PC-9 (cell line): ENCODE data around the gene STK32B. TPM values are rescaled to one million over a fixed set of nuclear protein-coding genes. Genes with fewer than 3 reads are reported as not detected.
"Not testable (repeated sequence)": the region's sequence is repeated elsewhere in the genome, so short reads cannot be mapped to it uniquely, and the experiment has no call there.

ENCODE experiments used
- BruUV-seq: library from RNA; stranded (reverse); fragments of 400-500 nt; replicated peaks from 2 replicates; lab custom pipeline; 2021; lab: Mats Ljungman, UMichigan
- CTCF ChIA-PET: fragments of 300-600 bp; sonication (Branson Sonifier 250); formaldehyde crosslinking; loops from one replicate; lab custom pipeline; 2022; ENCODE audit warnings: antibody characterized with exemption; lab: Charles Lee
- POLR2A ChIA-PET: fragments of 300-600 bp; sonication (Branson Sonifier 250); formaldehyde crosslinking; loops from one replicate; lab custom pipeline; 2022; ENCODE audit warnings: antibody characterized with exemption; ENCODE audit not compliant: unreplicated experiment; lab: Charles Lee
- DNase-seq, 2 experiments: peaks; one replicate each; pipeline versions ENCODE4 v3.0.0 to v3.0.0-alpha.2; 2015 to 2022; ENCODE audit warnings: mixed read lengths in 1 of 2
- H2AFZ ChIP-seq: fragments of 200-600 bp; sonication (generic); 2 replicates; pipeline ENCODE4 v1.8.1; 2017; ENCODE audit warnings: antibody characterized with exemption
- H3F3A ChIP-seq: fragments of 200-600 bp; sonication (generic); 2 replicates; pipeline ENCODE4 v1.8.1; 2017; ENCODE audit warnings: antibody characterized with exemption, mild to moderate bottlenecking, low read depth; ENCODE audit not compliant: insufficient read depth
- H3K27ac ChIP-seq: fragments of 200-600 bp; sonication (generic); 2 replicates; pipeline ENCODE4 v1.6.1; 2016; ENCODE audit warnings: mixed run types
- H3K27me3 ChIP-seq: fragments of 200-600 bp; sonication (generic); 2 replicates; pipeline ENCODE4 v1.6.1; 2016; ENCODE audit warnings: low read depth, mixed run types; ENCODE audit not compliant: insufficient read depth
- H3K36me3 ChIP-seq: fragments of 200-600 bp; sonication (generic); 2 replicates; pipeline ENCODE4 v1.6.1; 2016; ENCODE audit warnings: low read depth, mixed run types
- H3K4me1 ChIP-seq: fragments of 200-600 bp; sonication (generic); replicated peaks from 2 replicates; pipeline ENCODE4 v1.6.1; 2016; ENCODE audit warnings: mixed run types; ENCODE audit not compliant: insufficient read depth
- H3K4me2 ChIP-seq: fragments of 200-600 bp; sonication (generic); 2 replicates; pipeline ENCODE4 v1.6.1; 2017; ENCODE audit warnings: mixed run types
- H3K4me3 ChIP-seq: fragments of 200-600 bp; sonication (generic); 2 replicates; pipeline ENCODE4 v1.6.1; 2016; ENCODE audit warnings: mixed run types
- H3K79me2 ChIP-seq: fragments of 200-600 bp; sonication (generic); 2 replicates; pipeline ENCODE4 v1.6.1; 2017; ENCODE audit warnings: low read depth, mixed run types
- H3K9me2 ChIP-seq: fragments of 200-600 bp; sonication (generic); 2 replicates; pipeline ENCODE4 v1.8.1; 2017; ENCODE audit warnings: mild to moderate bottlenecking; ENCODE audit not compliant: insufficient read depth
- H3K9me3 ChIP-seq: fragments of 200-600 bp; sonication (generic); 2 replicates; pipeline ENCODE4 v1.8.1; 2016; ENCODE audit warnings: low read depth; ENCODE audit not compliant: insufficient read depth
- H4K20me1 ChIP-seq: fragments of 200-600 bp; sonication (generic); 2 replicates; pipeline ENCODE4 v1.8.1; 2017; ENCODE audit not compliant: insufficient read depth
- CTCF ChIP-seq: fragments of 200-600 bp; sonication (generic); conservative IDR thresholded peaks from 2 replicates; pipeline ENCODE4 v1.6.1; 2017; ENCODE audit warnings: mixed run types, antibody characterized with exemption, mild to moderate bottlenecking, moderate library complexity
- EZH2 ChIP-seq: fragments of 200-600 bp; sonication (generic); IDR thresholded peaks from 2 replicates; pipeline ENCODE4 v1.8.0; 2017; ENCODE audit warnings: antibody characterized with exemption, low read depth
- intact Hi-C: fragments of 100-400 bp; cut with micrococcal nuclease; formaldehyde crosslinking; loops from one replicate; pipeline ENCODE4 v1.10.0; 2022; ENCODE audit not compliant: unreplicated experiment
- total RNA-seq: library from RNA; stranded (reverse); gene quantifications from 2 replicates; pipeline ENCODE4 v1.2.3, GENCODE V29; 2021

The STK32B gene
- total RNA-seq, 1 experiment from 2014 or later = not detected

- DNase-seq = no peak
- no peaks in the 10 kb centered on the region for H3K4me1 ChIP-seq
- H4K20me1 ChIP-seq = no peaks in the 10 kb centered on the region
- H3K79me2 ChIP-seq = no peaks in the 10 kb centered on the region
- TF ChIP-seq EZH2 (no peak), CTCF (no peak)
- H3K4me3 ChIP-seq = no peak overlapping the region
- H3K27me3 ChIP-seq = 0 out of 2 replicates have a peak, but pooled peaks cover 3% of the 10 kb centered on the region
- no peaks in the 10 kb centered on the region for H3K9me3 ChIP-seq
- intact Hi-C loops = no loop called here
- no peaks in the 10 kb centered on the region for H3K9me2 ChIP-seq
- no peak overlapping the region for H3K27ac ChIP-seq
- H2AFZ ChIP-seq = no peak overlapping the region
- H3K36me3 ChIP-seq = no peaks in the 10 kb centered on the region
- H3K4me2 ChIP-seq = no peak overlapping the region
- no TSS peak for BruUV-seq
- ChIA-PET CTCF (no interaction called here), POLR2A (no interaction called here)
- no peaks in the 10 kb centered on the region for H3F3A ChIP-seq
Measured at GRCh38 chr4:5284517-5284916, 233.2 kb downstream of the STK32B start.

- CTCF ChIA-PET = no interaction called here
- POLR2A ChIA-PET = no interaction called here
- no TSS peak for BruUV-seq
Measured at GRCh38 chr4:5292101-5292500, 240.8 kb downstream of the STK32B start.

GRCh38 chr4:5298000-5298787 is 246.9 kb downstream of the STK32B start:
- H3K27ac ChIP-seq, H3K9me2 ChIP-seq, H3K79me2 ChIP-seq, POLR2A ChIA-PET, H3F3A ChIP-seq, H3K4me2 ChIP-seq, DNase-seq, intact Hi-C loops, BruUV-seq, H3K9me3 ChIP-seq, H3K4me1 ChIP-seq, CTCF ChIA-PET, H3K36me3 ChIP-seq, H2AFZ ChIP-seq, H3K4me3 ChIP-seq, H4K20me1 ChIP-seq, H3K27me3 ChIP-seq: not testable (repeated sequence)

More at GRCh38 chr4:5292101-5292500, 240.8 kb downstream of the STK32B start:
- Histone ChIP-seq H3K36me3 (no peaks in the 10 kb centered on the region), H3K4me2 (no peak overlapping the region), H3K27me3 (no peaks in the 10 kb centered on the region), H2AFZ (no peak overlapping the region), H3K27ac (no peak overlapping the region), H3K4me1 (no peaks in the 10 kb centered on the region), H3K9me2 (no peaks in the 10 kb centered on the region), H3K79me2 (no peaks in the 10 kb centered on the region), H3K9me3 (no peaks in the 10 kb centered on the region), H3K4me3 (no peak overlapping the region), H3F3A (no peaks in the 10 kb centered on the region), H4K20me1 (no peaks in the 10 kb centered on the region)
- intact Hi-C loops = no loop called here
- TF ChIP-seq EZH2 (no peak), CTCF (no peak)
- DNase-seq = no peak
